Measurements from ENCODE around the gene PTAFR. TPM values are rescaled to one million over a fixed set of nuclear protein-coding genes. Genes with fewer than 3 reads are reported as not detected.
A peak's percentile ranks its signal among the peaks of the same experiment; 100 is the strongest.

The PTAFR gene
- total RNA-seq, 1 donor from 2014 or later, result 13.1 TPM

DNA sequence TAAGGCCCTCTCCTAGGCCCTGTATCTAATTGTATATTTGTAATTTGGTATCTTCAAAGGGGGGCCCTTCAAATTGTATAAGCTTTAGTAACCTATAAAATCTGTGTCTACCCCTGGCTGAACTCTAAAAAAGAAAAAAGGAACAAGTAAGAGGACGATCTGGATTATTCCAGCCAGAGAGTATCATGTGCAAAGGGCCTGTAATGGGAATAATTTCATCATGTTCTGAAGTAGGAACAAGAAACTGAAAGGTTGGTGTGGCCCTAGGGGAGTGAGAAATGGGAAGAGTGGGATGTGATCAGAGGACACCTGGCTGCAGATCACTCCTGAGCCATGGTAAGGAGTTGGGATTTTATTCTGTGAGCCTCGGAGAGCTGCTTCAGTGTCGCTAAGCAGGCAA is 14.7 kb downstream of the PTAFR start:
- intact Hi-C loops (cut with DNase I), result no loop called here
- no peak for DNase-seq (ENCODE audit: low spot score in 2 of 2)
- Histone ChIP-seq H3K4me1 (no peaks in the 10 kb centered on the region), H3K27me3 (no peaks in the 10 kb centered on the region), H3K9me3 (peaks cover 0 to 4% of the 10 kb centered on the region in 2 donors), H3K27ac (peak overlapping the region in 1 of 2 donors; percentile 11), H3K36me3 (no peaks in the 10 kb centered on the region), H3K4me3 (no peak overlapping the region)
- TF ChIP-seq, protein P1, sequence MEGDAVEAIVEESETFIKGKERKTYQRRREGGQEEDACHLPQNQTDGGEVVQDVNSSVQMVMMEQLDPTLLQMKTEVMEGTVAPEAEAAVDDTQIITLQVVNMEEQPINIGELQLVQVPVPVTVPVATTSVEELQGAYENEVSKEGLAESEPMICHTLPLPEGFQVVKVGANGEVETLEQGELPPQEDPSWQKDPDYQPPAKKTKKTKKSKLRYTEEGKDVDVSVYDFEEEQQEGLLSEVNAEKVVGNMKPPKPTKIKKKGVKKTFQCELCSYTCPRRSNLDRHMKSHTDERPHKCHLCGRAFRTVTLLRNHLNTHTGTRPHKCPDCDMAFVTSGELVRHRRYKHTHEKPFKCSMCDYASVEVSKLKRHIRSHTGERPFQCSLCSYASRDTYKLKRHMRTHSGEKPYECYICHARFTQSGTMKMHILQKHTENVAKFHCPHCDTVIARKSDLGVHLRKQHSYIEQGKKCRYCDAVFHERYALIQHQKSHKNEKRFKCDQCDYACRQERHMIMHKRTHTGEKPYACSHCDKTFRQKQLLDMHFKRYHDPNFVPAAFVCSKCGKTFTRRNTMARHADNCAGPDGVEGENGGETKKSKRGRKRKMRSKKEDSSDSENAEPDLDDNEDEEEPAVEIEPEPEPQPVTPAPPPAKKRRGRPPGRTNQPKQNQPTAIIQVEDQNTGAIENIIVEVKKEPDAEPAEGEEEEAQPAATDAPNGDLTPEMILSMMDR (IDR thresholded peaks at IDR 0.05), result no peak

DNA sequence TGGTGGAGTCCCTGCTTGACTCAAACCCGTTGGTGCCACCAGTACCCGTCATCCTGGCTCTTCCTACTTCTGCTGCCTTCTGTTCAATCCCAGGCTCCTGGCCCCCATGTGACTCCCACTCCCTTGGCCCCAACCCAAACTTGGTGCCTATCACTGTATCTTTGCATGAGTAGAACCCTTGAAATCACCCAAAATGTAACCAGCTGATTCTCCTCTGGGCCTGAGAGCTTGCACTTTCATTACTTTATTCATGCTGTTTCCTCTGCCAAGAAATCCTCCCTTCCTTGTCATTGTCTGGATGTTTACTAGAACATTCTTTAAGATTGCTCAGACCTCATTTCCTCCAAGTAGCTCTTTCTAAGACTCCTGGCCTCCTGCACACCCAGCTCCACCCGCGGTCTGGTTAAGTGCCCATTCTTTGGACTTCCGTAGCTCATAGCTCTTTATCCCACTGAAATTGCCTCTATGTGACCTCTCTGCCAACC is 15.7 kb downstream of the PTAFR start:
- no peak for DNase-seq (ENCODE audit: low spot score in 2 of 2)
- intact Hi-C loops (cut with DNase I), result no loop called here
- H3K27me3 ChIP-seq, result no peaks in the 10 kb centered on the region
- no peaks in the 10 kb centered on the region for H3K36me3 ChIP-seq
- no peak overlapping the region for H3K4me3 ChIP-seq
- TF ChIP-seq, protein P1 (IDR thresholded peaks at IDR 0.05), result no peak
- peaks cover 0 to 1% of the 10 kb centered on the region in 2 donors for H3K9me3 ChIP-seq
- no peaks in the 10 kb centered on the region for H3K4me1 ChIP-seq
- H3K27ac ChIP-seq, result peak overlapping the region in 1 of 2 donors; percentile 53

DNA sequence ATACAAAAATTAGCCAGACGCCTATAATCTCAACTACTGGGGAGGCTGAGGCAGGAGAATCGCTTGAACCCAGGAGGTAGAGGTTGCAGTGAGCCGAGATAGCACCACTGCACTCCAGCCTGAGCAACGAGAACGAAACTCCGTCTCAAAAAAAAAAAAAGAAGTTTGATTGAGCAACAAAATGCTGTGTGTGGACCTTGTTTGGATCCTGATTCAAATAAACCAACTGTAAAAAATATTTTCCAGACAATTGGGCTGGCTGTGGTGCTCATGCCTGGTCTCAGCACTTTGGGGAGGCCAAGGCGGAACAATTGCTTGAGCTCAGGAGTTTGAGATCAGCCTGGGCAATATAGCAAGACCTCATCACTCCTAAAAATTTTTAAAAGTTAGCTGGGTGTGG is 16.8 kb downstream of the PTAFR start:
- intact Hi-C loops (cut with DNase I), result no loop called here
- H3K4me3 ChIP-seq, result no peak overlapping the region
- H3K9me3 ChIP-seq, result no peaks in the 10 kb centered on the region

DNA sequence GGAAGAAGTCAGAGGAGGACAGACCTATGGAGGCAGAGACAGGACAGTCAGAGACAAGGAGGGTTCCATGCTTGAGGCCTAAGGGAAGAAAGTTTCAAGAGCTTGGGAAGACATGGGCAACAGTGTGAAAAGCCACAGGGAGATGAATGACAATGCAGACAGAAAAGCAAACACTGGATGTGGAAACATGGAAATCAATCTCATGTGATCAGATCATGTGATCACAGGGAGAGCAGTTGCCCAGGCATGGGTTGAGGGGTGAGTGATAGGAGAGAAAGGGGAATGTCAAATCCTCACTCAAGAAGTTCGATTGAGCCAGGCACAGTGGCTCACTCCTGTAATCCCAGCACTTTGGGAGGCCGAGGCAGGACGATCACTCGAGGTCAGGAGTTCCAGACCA is 17.2 kb downstream of the PTAFR start:
- Histone ChIP-seq H3K27me3 (no peaks in the 10 kb centered on the region), H3K27ac (no peak overlapping the region), H3K4me3 (no peak overlapping the region), H3K9me3 (no peaks in the 10 kb centered on the region), H3K36me3 (no peaks in the 10 kb centered on the region), H3K4me1 (no peaks in the 10 kb centered on the region)
- TF ChIP-seq, protein P1 (IDR thresholded peaks at IDR 0.05), result no peak
- intact Hi-C loops (cut with DNase I), result no loop called here
- no peak for DNase-seq (ENCODE audit: low spot score in 2 of 2)

More for the DNA sequence above, 16.8 kb downstream of the PTAFR start:
- Histone ChIP-seq H3K27ac (no peak overlapping the region), H3K4me1 (no peaks in the 10 kb centered on the region), H3K27me3 (no peaks in the 10 kb centered on the region), H3K36me3 (no peaks in the 10 kb centered on the region)
- DNase-seq (ENCODE audit: low spot score in 2 of 2), result no peak
- TF ChIP-seq, protein P1 (IDR thresholded peaks at IDR 0.05), result no peak

DNA sequence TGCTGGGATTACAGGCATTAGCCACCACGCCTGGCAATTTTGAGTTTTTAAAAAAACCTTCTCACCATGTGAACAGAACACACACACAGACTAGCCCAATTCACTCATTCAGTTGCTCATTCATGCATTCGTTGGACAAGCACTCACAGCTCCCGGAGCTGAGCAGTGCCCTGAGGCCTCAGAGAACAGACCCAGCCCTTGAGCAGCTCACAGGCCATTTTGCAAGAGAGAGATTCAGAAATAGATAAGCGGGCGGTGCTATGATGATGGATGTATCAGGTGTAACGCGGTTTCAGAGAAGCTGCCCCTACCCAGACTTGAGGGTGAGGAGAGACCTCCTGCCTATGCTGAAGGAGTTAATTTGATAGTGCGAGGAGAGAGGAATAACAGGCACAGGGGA is 18.6 kb downstream of the PTAFR start:
- H3K27me3 ChIP-seq, result no peaks in the 10 kb centered on the region

More for the DNA sequence above, 18.6 kb downstream of the PTAFR start:
- no peak for DNase-seq (ENCODE audit: low spot score in 2 of 2)
- Histone ChIP-seq H3K36me3 (no peaks in the 10 kb centered on the region), H3K4me1 (no peaks in the 10 kb centered on the region), H3K9me3 (no peaks in the 10 kb centered on the region), H3K27ac (no peak overlapping the region), H3K4me3 (no peak overlapping the region)
- intact Hi-C loops (cut with DNase I), result no loop called here
- TF ChIP-seq, protein P1 (IDR thresholded peaks at IDR 0.05), result no peak
